Breast epithelium (tissue), 3 donors: ENCODE measurements around the gene TMEM126A.
"Not testable (repeated sequence)": the region's sequence is repeated elsewhere in the genome, so short reads cannot be mapped to it uniquely, and the experiment has no call there.

Source experiments
- POLR2A ChIP-seq: fragments of 450-650 bp; IDR thresholded peaks from one replicate; pipeline ENCODE4 v1.6.1; 2016; ENCODE audit warnings: antibody characterized with exemption, mild to moderate bottlenecking, moderate library complexity
- POLR2AphosphoS5 ChIP-seq, 3 donors: sonication (generic); formaldehyde crosslinking; IDR thresholded peaks; one replicate each; pipeline ENCODE4 v1.6.1; 2017; ENCODE audit warnings: antibody characterized with exemption in 3 of 3
- TF ChIP-seq, protein P1 (sequence below), 3 donors: fragments of 450-650 bp; IDR thresholded peaks; one replicate each; pipeline ENCODE4 v1.5.1; 2016 to 2017; ENCODE audit warnings: antibody characterized with exemption in 3 of 3, mild to moderate bottlenecking in 3 of 3, moderate library complexity in 3 of 3

DNA sequence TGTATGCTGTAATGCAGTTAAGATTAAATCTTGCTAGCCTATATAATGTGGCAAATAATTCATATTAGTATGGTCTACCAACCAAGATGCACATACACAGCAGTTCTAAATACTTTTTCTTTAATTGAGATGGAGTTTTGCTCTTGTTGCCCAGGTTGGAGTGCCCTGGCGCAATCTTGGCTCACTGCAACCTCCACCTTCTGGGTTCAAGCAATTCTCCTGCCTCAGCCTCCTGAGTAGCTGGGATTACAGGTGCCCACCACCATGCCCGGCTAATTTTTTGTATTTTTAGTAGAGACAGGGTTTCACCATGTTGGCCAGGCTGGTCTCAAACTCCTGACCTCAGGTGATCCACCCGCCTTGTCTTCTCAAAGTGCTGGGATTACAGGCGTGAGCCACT, 6.6 kb downstream of the TMEM126A start:
- TF ChIP-seq, protein P1, sequence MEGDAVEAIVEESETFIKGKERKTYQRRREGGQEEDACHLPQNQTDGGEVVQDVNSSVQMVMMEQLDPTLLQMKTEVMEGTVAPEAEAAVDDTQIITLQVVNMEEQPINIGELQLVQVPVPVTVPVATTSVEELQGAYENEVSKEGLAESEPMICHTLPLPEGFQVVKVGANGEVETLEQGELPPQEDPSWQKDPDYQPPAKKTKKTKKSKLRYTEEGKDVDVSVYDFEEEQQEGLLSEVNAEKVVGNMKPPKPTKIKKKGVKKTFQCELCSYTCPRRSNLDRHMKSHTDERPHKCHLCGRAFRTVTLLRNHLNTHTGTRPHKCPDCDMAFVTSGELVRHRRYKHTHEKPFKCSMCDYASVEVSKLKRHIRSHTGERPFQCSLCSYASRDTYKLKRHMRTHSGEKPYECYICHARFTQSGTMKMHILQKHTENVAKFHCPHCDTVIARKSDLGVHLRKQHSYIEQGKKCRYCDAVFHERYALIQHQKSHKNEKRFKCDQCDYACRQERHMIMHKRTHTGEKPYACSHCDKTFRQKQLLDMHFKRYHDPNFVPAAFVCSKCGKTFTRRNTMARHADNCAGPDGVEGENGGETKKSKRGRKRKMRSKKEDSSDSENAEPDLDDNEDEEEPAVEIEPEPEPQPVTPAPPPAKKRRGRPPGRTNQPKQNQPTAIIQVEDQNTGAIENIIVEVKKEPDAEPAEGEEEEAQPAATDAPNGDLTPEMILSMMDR (IDR thresholded peaks at IDR 0.05), result not testable (repeated sequence)
- not testable (repeated sequence) for TF ChIP-seq POLR2A; POLR2AphosphoS5 (IDR thresholded peaks at IDR 0.05)
